ENCODE measurements around the gene GOLM1. TPM values are rescaled to one million over a fixed set of nuclear protein-coding genes. Genes with fewer than 3 reads are reported as not detected.
"Not testable (repeated sequence)": the region's sequence is repeated elsewhere in the genome, so short reads cannot be mapped to it uniquely, and the experiment has no call there.

GOLM1 gene
- total RNA-seq, 2 donors from 2014 or later = 337 to 393 TPM

- peak; percentile 53 for DNase-seq
- Histone ChIP-seq H3K4me3 (no peak overlapping the region), H3K9ac (ENCODE audit: low read depth in 2 of 2, low read length in 2 of 2) (peak overlapping the region in 1 of 2 donors; percentile 66), H3K27ac (no peak overlapping the region), H3K9me3 (no peaks in the 10 kb centered on the region), H3K4me1 (no peaks in the 10 kb centered on the region), H3K36me3 (no peaks in the 10 kb centered on the region), H3K27me3 (no peaks in the 10 kb centered on the region)
- intact Hi-C loops (cut with DNase I) = no loop called here
- no peak for TF ChIP-seq CTCF (IDR thresholded peaks at IDR 0.05)
Observed at GRCh38 chr9:86061972-86062739, 37.2 kb downstream of the GOLM1 start.

GRCh38 chr9:86057491-86057890 is 41.9 kb downstream of the GOLM1 start:
- Histone ChIP-seq H3K9ac (ENCODE audit: low read depth in 2 of 2, low read length in 2 of 2) (no peak overlapping the region), H3K4me3 (no peak overlapping the region), H3K27ac (no peak overlapping the region), H3K27me3 (no peaks in the 10 kb centered on the region), H3K36me3 (no peaks in the 10 kb centered on the region), H3K9me3 (no peaks in the 10 kb centered on the region), H3K4me1 (no peaks in the 10 kb centered on the region)
- no peak for TF ChIP-seq CTCF (IDR thresholded peaks at IDR 0.05)
- intact Hi-C loops (cut with DNase I) = no loop called here
- no peak for DNase-seq

- no peaks in the 10 kb centered on the region for H3K4me1 ChIP-seq
- H3K27ac ChIP-seq = no peak overlapping the region
- TF ChIP-seq CTCF (IDR thresholded peaks at IDR 0.05) = no peak
- no peaks in the 10 kb centered on the region for H3K36me3 ChIP-seq
- no peak overlapping the region for H3K4me3 ChIP-seq
- no peak overlapping the region for H3K9ac ChIP-seq (ENCODE audit: low read depth in 2 of 2, low read length in 2 of 2)
- DNase-seq = no peak
- H3K9me3 ChIP-seq = no peaks in the 10 kb centered on the region
- no peaks in the 10 kb centered on the region for H3K27me3 ChIP-seq
- intact Hi-C loops (cut with DNase I) = no loop called here
Observed at GRCh38 chr9:86054695-86055094, 44.7 kb downstream of the GOLM1 start.

GRCh38 chr9:86052556-86053468 is 46.5 kb downstream of the GOLM1 start:
- TF ChIP-seq CTCF (IDR thresholded peaks at IDR 0.05) = no peak
- DNase-seq = no peak
- H3K4me3 ChIP-seq = no peak overlapping the region
- H3K4me1 ChIP-seq = no peaks in the 10 kb centered on the region
- intact Hi-C loops (cut with DNase I) = no loop called here
- H3K9ac ChIP-seq (ENCODE audit: low read depth in 2 of 2, low read length in 2 of 2) = no peak overlapping the region
- no peaks in the 10 kb centered on the region for H3K9me3 ChIP-seq
- no peaks in the 10 kb centered on the region for H3K27me3 ChIP-seq
- no peak overlapping the region for H3K27ac ChIP-seq
- H3K36me3 ChIP-seq = no peaks in the 10 kb centered on the region

GRCh38 chr9:86048018-86048742 is 51.2 kb downstream of the GOLM1 start:
- H3K4me1 ChIP-seq; H3K36me3 ChIP-seq; DNase-seq; H3K27me3 ChIP-seq; intact Hi-C loops (cut with DNase I); H3K27ac ChIP-seq; H3K9me3 ChIP-seq; H3K9ac ChIP-seq (ENCODE audit: low read depth in 2 of 2, low read length in 2 of 2); H3K4me3 ChIP-seq: not testable (repeated sequence)

All from colonic mucosa (tissue), 4 donors.